ENCODE results near the gene ARHGAP8.

- TF ChIP-seq CTCF (IDR thresholded peaks at IDR 0.05): no peak
- TF ChIP-seq POLR2A (IDR thresholded peaks at IDR 0.05): no peak
Observed at GRCh38 chr22:44825310-44826150, 73.2 kb downstream of the ARHGAP8 start.
